Fibroblast of lung (primary cell): ENCODE results near the gene LANCL2. TPM values are rescaled to one million over a fixed set of nuclear protein-coding genes. Genes with fewer than 3 reads are reported as not detected.

ENCODE experiments used
- DNase-seq, 2 donors: peaks; one replicate each; pipeline versions ENCODE4 v3.0.0 to v3.0.0-alpha.2; 2010; ENCODE audit warnings: low read depth in 2 of 2
- H2AFZ ChIP-seq: 2 replicates; pipeline ENCODE4 v1.5.1; 2012; ENCODE audit warnings: low read length, control low read depth, inconsistent platforms
- H3K27ac ChIP-seq: 2 replicates; pipeline ENCODE4 v1.5.1; 2011; ENCODE audit warnings: low read length, control low read depth; ENCODE audit not compliant: insufficient read depth
- H3K27me3 ChIP-seq: 2 replicates; pipeline ENCODE4 v1.5.1; 2011; ENCODE audit warnings: mild to moderate bottlenecking, low read length; ENCODE audit not compliant: control insufficient read depth, insufficient read depth
- H3K36me3 ChIP-seq: 2 replicates; pipeline ENCODE4 v1.5.1; 2011; ENCODE audit warnings: low read length; ENCODE audit not compliant: control insufficient read depth, insufficient read depth
- H3K4me1 ChIP-seq: 2 replicates; pipeline ENCODE4 v1.5.1; 2011; ENCODE audit warnings: low read length; ENCODE audit not compliant: control insufficient read depth, insufficient read depth; ENCODE audit errors: extremely low read depth
- H3K4me2 ChIP-seq: 2 replicates; pipeline ENCODE4 v1.5.1; 2011; ENCODE audit warnings: low read length, control low read depth; ENCODE audit not compliant: insufficient read depth; ENCODE audit errors: extremely low read depth
- H3K4me3 ChIP-seq, 4 experiments: fragments of 200-600 bp in 1 of 4; sonication (generic) in 1 of 4; replicated peaks in 1 of 4; 2 replicates each; pipeline ENCODE4 v1.5.1; 2011 to 2016; ENCODE audit warnings: low read length in 4 of 4, low read depth in 3 of 4, mild to moderate bottlenecking in 3 of 4, control low read depth in 2 of 4, inconsistent platforms in 1 of 4, mixed read lengths in 1 of 4; ENCODE audit not compliant: insufficient read depth in 1 of 4; ENCODE audit errors: control extremely low read depth in 1 of 4
- H3K79me2 ChIP-seq: 2 replicates; pipeline ENCODE4 v1.5.1; 2012; ENCODE audit warnings: mild to moderate bottlenecking, low read length, inconsistent platforms; ENCODE audit not compliant: control insufficient read depth, insufficient read depth
- H3K9ac ChIP-seq: 2 replicates; pipeline ENCODE4 v1.5.1; 2011; ENCODE audit warnings: mild to moderate bottlenecking, low read length, control low read depth; ENCODE audit not compliant: insufficient read depth
- H3K9me3 ChIP-seq: 2 replicates; pipeline ENCODE4 v1.5.1; 2012; ENCODE audit warnings: low read depth, low read length; ENCODE audit not compliant: control insufficient read depth, insufficient read depth
- H4K20me1 ChIP-seq: 2 replicates; pipeline ENCODE4 v1.5.1; 2011; ENCODE audit warnings: low read length; ENCODE audit not compliant: control insufficient read depth, insufficient read depth; ENCODE audit errors: extremely low read depth
- CTCF ChIP-seq, 2 donors: IDR thresholded peaks in 1 of 2; conservative IDR thresholded peaks in 1 of 2; 1 replicate in 1 of 2; 2 replicates in 1 of 2; pipeline ENCODE4 v1.5.1; 2011 to 2012; ENCODE audit warnings: low read length in 2 of 2, control low read depth in 1 of 2, inconsistent platforms in 1 of 2, low read depth in 1 of 2, mild to moderate bottlenecking in 1 of 2
- EZH2 ChIP-seq: IDR thresholded peaks from 2 replicates; pipeline ENCODE4 v1.5.1; 2012; ENCODE audit warnings: low read length, control low read depth, mild to moderate bottlenecking; ENCODE audit errors: missing control alignments
- polyA plus RNA-seq, 2 donors: library from polyadenylated mRNA; depleted of rRNA in 1 of 2; stranded (reverse) in 1 of 2; unstranded in 1 of 2; fragments of >200 nt; gene quantifications; 2 replicates each; pipeline ENCODE4 v1.2.1, GENCODE V29; 2011 to 2012; ENCODE audit warnings: missing spikeins in 1 of 2
- total RNA-seq: library from RNA; depleted of rRNA; stranded (reverse); fragments of >200 nt; gene quantifications from 2 replicates; pipeline ENCODE4 v1.2.1, GENCODE V29; 2014

Gene LANCL2
- total and polyA plus RNA-seq, 2 donors (not counting 1 experiment from before 2014, with no cell fraction given) = 8.9 to 15.0 TPM

GRCh38 chr7:55436457-55436856 is 71.3 kb downstream of the LANCL2 start:
- Histone ChIP-seq H3K36me3 (no peaks in the 10 kb centered on the region), H3K79me2 (no peaks in the 10 kb centered on the region), H3K4me2 (no peak overlapping the region), H4K20me1 (no peaks in the 10 kb centered on the region), H3K4me3 (no peak overlapping the region), H3K9ac (no peak overlapping the region), H3K27ac (no peak overlapping the region), H2AFZ (no peak overlapping the region), H3K4me1 (peaks cover 14% of the 10 kb centered on the region), H3K9me3 (no peaks in the 10 kb centered on the region), H3K27me3 (no peaks in the 10 kb centered on the region)
- DNase-seq = no peak
- TF ChIP-seq CTCF (conservative IDR thresholded peaks at IDR 0.05 in 1 of 2, IDR thresholded peaks at IDR 0.05 in 1 of 2; ENCODE audit: low read depth in 1 of 2, low read length in 2 of 2) = no peak
- TF ChIP-seq EZH2 = no peak

GRCh38 chr7:55437375-55437774 is 72.2 kb downstream of the LANCL2 start:
- no peak for TF ChIP-seq CTCF (conservative IDR thresholded peaks at IDR 0.05 in 1 of 2, IDR thresholded peaks at IDR 0.05 in 1 of 2; ENCODE audit: low read depth in 1 of 2, low read length in 2 of 2)
- TF ChIP-seq EZH2 = no peak
- no peak overlapping the region for H3K27ac ChIP-seq
- H3K79me2 ChIP-seq = no peaks in the 10 kb centered on the region
- H3K9me3 ChIP-seq = no peaks in the 10 kb centered on the region
- no peak overlapping the region for H3K4me2 ChIP-seq
- no peak overlapping the region for H3K9ac ChIP-seq
- DNase-seq = no peak
- no peak overlapping the region for H2AFZ ChIP-seq
- H3K36me3 ChIP-seq = no peaks in the 10 kb centered on the region
- no peaks in the 10 kb centered on the region for H3K27me3 ChIP-seq
- no peaks in the 10 kb centered on the region for H4K20me1 ChIP-seq
- H3K4me3 ChIP-seq = no peak overlapping the region
- peaks cover 22% of the 10 kb centered on the region for H3K4me1 ChIP-seq

- H4K20me1 ChIP-seq = no peaks in the 10 kb centered on the region
- no peaks in the 10 kb centered on the region for H3K79me2 ChIP-seq
- DNase-seq = no peak
- H3K36me3 ChIP-seq = no peaks in the 10 kb centered on the region
- H3K4me3 ChIP-seq = no peak overlapping the region
- H2AFZ ChIP-seq = no peak overlapping the region
- no peaks in the 10 kb centered on the region for H3K9me3 ChIP-seq
- no peak overlapping the region for H3K4me2 ChIP-seq
- H3K27ac ChIP-seq = no peak overlapping the region
- H3K27me3 ChIP-seq = no peaks in the 10 kb centered on the region
- H3K9ac ChIP-seq = no peak overlapping the region
- H3K4me1 ChIP-seq = peaks cover 22% of the 10 kb centered on the region
- TF ChIP-seq EZH2 (no peak), CTCF (conservative IDR thresholded peaks at IDR 0.05 in 1 of 2, IDR thresholded peaks at IDR 0.05 in 1 of 2; ENCODE audit: low read depth in 1 of 2, low read length in 2 of 2) (no peak)
These were observed 73.1 kb downstream of the LANCL2 start for GRCh38 chr7:55438085-55438756.
